NCI-H2107 treated with DMSO at 0.1 percent for 48 hours (cell line): ENCODE results near the gene PTK7.
"Not testable (repeated sequence)": the region's sequence is repeated elsewhere in the genome, so short reads cannot be mapped to it uniquely, and the experiment has no call there.

Source experiments
- DNase-seq: peaks from one replicate; lab custom pipeline; 2025; ENCODE audit not compliant: unreplicated experiment; lab: John Stamatoyannopoulos, UW

The PTK7 gene

GRCh38 chr6:43117466-43117865 lies 41.4 kb downstream of the PTK7 start:
- DNase-seq, result not testable (repeated sequence)

GRCh38 chr6:43119482-43119881 lies 43.4 kb downstream of the PTK7 start:
- no peak for DNase-seq

GRCh38 chr6:43120101-43120763 lies 44.1 kb downstream of the PTK7 start:
- DNase-seq, result no peak

GRCh38 chr6:43120944-43121913 lies 45.1 kb downstream of the PTK7 start:
- DNase-seq, result no peak

GRCh38 chr6:43122146-43122545 lies 46.0 kb downstream of the PTK7 start:
- no peak for DNase-seq

GRCh38 chr6:43123461-43124314 lies 47.6 kb downstream of the PTK7 start:
- DNase-seq, result no peak

GRCh38 chr6:43124481-43124880 lies 48.4 kb downstream of the PTK7 start:
- DNase-seq, result no peak

- DNase-seq, result no peak
These were observed 49.0 kb downstream of the PTK7 start for GRCh38 chr6:43125119-43125518.

GRCh38 chr6:43125555-43125954 lies 49.4 kb downstream of the PTK7 start:
- DNase-seq, result no peak

- no peak for DNase-seq
These were observed 51.1 kb downstream of the PTK7 start for GRCh38 chr6:43127180-43127579.

- no peak for DNase-seq
These were observed 51.8 kb downstream of the PTK7 start for GRCh38 chr6:43127877-43128276.

- no peak for DNase-seq
These were observed 52.8 kb downstream of the PTK7 start for GRCh38 chr6:43128926-43129325.

- DNase-seq, result no peak
These were observed 53.5 kb downstream of the PTK7 start for GRCh38 chr6:43129434-43130194.

- no peak for DNase-seq
These were observed 54.3 kb downstream of the PTK7 start for GRCh38 chr6:43130429-43130828.

GRCh38 chr6:43131379-43131778 lies 55.3 kb downstream of the PTK7 start:
- DNase-seq, result not testable (repeated sequence)

- DNase-seq, result no peak
These were observed 62.2 kb downstream of the PTK7 start for GRCh38 chr6:43138267-43138666.

- DNase-seq, result not testable (repeated sequence)
These were observed 63.9 kb downstream of the PTK7 start for GRCh38 chr6:43139973-43140372.

- DNase-seq, result no peak
These were observed 65.5 kb downstream of the PTK7 start for GRCh38 chr6:43141644-43142043.

- no peak for DNase-seq
These were observed 66.0 kb downstream of the PTK7 start for GRCh38 chr6:43142101-43142500.
